AG04450 (cell line): ENCODE results near the gene CDK12. TPM values are rescaled to one million over a fixed set of nuclear protein-coding genes. Genes with fewer than 3 reads are reported as not detected.
"Not testable (repeated sequence)": the region's sequence is repeated elsewhere in the genome, so short reads cannot be mapped to it uniquely, and the experiment has no call there.

Source experiments
- CTCF ChIA-PET: fragments of 300-600, 350-600 bp; formaldehyde crosslinking; extraction: SDS; loops from one replicate; lab custom pipeline; 2022; ENCODE audit warnings: antibody characterized with exemption, inconsistent platforms; lab: Charles Lee
- POLR2A ChIA-PET: fragments of 350-600 bp; formaldehyde crosslinking; extraction: SDS; loops from one replicate; lab custom pipeline; 2021; ENCODE audit warnings: antibody characterized with exemption, inconsistent platforms; lab: Yijun Ruan, JAX
- DNase-seq: peaks from one replicate; pipeline ENCODE4 v3.0.0-alpha.2; 2011; ENCODE audit warnings: low read depth, low spot score
- H3K27ac ChIP-seq: one replicate; pipeline ENCODE4 v1.5.1; 2012; ENCODE audit warnings: low read depth, low read length, control low read depth
- H3K27me3 ChIP-seq: one replicate; pipeline ENCODE4 v1.6.0; 2012; ENCODE audit warnings: low read length; ENCODE audit not compliant: control insufficient read depth, insufficient read depth
- H3K4me3 ChIP-seq: 2 replicates; pipeline ENCODE4 v1.5.1; 2011; ENCODE audit warnings: mild to moderate bottlenecking, low read depth, low read length, control low read depth
- H3K9me3 ChIP-seq: 2 replicates; pipeline ENCODE4 v1.5.1; 2012; ENCODE audit warnings: low read length; ENCODE audit not compliant: control insufficient read depth, insufficient read depth
- polyA plus RNA-seq: library from polyadenylated mRNA; depleted of rRNA; stranded (reverse); fragments of >200 nt; gene quantifications from 2 replicates; pipeline ENCODE4 v1.2.3, GENCODE V29; 2011
- TF ChIP-seq, protein P1 (sequence below): IDR thresholded peaks from 2 replicates; pipeline ENCODE4 v1.5.1; 2011; ENCODE audit warnings: low read depth, low read length, control low read depth, inconsistent platforms

Gene CDK12
- polyA plus RNA-seq, 1 experiment: 21.7 TPM

DNA sequence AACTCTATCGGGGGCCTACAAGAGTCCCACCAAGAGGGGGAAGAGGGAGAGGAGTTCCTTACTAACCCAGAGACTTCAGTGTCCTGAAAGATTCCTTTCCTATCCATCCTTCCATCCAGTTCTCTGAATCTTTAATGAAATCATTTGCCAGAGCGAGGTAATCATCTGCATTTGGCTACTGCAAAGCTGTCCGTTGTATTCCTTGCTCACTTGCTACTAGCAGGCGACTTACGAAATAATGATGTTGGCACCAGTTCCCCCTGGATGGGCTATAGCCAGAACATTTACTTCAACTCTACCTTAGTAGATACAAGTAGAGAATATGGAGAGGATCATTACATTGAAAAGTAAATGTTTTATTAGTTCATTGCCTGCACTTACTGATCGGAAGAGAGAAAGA lies 70.0 kb downstream of the CDK12 start:
- no peak for DNase-seq
- H3K27ac ChIP-seq: no peak overlapping the region
- ChIA-PET CTCF (no interaction called here), POLR2A (no interaction called here)
- TF ChIP-seq, protein P1, sequence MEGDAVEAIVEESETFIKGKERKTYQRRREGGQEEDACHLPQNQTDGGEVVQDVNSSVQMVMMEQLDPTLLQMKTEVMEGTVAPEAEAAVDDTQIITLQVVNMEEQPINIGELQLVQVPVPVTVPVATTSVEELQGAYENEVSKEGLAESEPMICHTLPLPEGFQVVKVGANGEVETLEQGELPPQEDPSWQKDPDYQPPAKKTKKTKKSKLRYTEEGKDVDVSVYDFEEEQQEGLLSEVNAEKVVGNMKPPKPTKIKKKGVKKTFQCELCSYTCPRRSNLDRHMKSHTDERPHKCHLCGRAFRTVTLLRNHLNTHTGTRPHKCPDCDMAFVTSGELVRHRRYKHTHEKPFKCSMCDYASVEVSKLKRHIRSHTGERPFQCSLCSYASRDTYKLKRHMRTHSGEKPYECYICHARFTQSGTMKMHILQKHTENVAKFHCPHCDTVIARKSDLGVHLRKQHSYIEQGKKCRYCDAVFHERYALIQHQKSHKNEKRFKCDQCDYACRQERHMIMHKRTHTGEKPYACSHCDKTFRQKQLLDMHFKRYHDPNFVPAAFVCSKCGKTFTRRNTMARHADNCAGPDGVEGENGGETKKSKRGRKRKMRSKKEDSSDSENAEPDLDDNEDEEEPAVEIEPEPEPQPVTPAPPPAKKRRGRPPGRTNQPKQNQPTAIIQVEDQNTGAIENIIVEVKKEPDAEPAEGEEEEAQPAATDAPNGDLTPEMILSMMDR: no peak
- H3K9me3 ChIP-seq: no peaks in the 10 kb centered on the region
- H3K27me3 ChIP-seq: no peaks in the 10 kb centered on the region
- H3K4me3 ChIP-seq: no peak overlapping the region

DNA sequence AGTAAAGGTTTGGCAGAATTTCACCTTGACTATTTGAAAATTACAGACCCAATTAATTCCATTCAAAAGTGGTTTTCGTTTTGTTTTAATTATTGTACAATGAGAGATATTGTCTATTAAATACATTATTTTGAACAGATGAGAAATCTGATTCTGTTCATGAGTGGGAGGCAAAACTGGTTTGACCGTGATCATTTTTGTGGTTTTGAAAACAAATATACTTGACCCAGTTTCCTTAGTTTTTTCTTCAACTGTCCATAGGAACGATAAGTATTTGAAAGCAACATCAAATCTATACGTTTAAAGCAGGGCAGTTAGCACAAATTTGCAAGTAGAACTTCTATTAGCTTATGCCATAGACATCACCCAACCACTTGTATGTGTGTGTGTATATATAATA lies 72.6 kb downstream of the CDK12 start:
- TF ChIP-seq, protein P1: no peak
- no peaks in the 10 kb centered on the region for H3K9me3 ChIP-seq
- CTCF ChIA-PET: no interaction called here
- H3K27me3 ChIP-seq: no peaks in the 10 kb centered on the region
- H3K4me3 ChIP-seq: no peak overlapping the region
- H3K27ac ChIP-seq: no peak overlapping the region
- no peak for DNase-seq
- POLR2A ChIA-PET: no interaction called here

DNA sequence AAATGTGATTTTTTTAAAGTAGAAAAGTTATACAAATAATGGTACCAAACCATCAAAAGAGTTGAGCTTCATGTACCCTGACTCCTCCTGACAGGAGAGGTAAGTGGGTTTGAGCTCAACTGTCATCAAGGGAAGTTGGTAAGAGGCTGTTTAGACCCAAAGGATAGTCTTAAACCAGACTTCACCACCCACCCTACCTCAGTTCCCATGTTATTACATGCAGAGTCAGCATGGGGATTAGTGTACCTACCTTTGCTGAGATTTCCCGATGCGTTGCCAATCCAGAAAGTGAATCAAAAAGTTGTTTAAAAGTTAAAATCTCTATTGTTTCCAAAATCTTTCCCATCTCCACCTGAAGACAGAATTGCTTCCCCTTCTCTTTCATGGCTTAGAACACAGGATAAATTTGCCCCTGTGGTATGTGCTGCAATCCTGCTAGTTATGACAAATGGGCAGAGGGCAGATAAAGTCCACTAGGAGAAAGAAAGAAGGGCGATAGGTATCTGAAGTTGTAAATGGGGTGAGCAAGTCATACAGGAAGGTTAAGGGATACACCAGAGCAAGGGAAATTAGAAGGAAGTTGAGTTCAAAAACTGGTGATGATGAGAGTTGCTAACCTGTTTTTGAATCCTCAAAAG lies 73.6 kb downstream of the CDK12 start:
- no peak for DNase-seq
- POLR2A ChIA-PET: no interaction called here
- CTCF ChIA-PET: interaction anchor here (5.0 kb wide), 1 partner anchor 13 kb away, joined by 23 read pairs; no protein-coding TSS in a partner anchor
- Histone ChIP-seq H3K27me3 (no peaks in the 10 kb centered on the region), H3K27ac (no peak overlapping the region), H3K9me3 (no peaks in the 10 kb centered on the region), H3K4me3 (no peak overlapping the region)
- TF ChIP-seq, protein P1: no peak

DNA sequence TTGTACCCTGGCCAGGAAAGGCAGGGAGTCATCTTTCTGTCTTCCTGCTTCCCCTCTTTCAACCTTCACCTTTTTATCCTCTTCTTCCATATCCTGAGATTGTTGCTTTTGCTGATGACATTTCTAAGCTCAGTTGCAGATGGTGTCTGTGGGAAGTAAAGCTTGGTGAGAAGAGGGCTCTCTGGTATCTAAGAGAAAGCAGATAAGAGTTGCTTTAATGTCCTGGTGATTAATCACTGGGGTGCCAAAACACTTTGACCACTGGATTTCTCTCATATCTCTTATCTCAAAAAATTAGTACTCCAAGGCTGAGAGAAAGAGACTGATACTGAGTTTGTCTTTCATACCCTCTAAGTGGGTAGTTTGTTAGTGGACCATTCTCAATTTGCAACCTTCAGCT lies 75.2 kb downstream of the CDK12 start:
- ChIA-PET CTCF (interaction anchor here (1.2 to 5.0 kb wide), 2 partner anchors 12 to 85 kb away, joined by 4 to 23 read pairs; no protein-coding TSS in a partner anchor), POLR2A (no interaction called here)
- Histone ChIP-seq H3K9me3 (no peaks in the 10 kb centered on the region), H3K27ac (no peak overlapping the region), H3K4me3 (no peak overlapping the region), H3K27me3 (no peaks in the 10 kb centered on the region)
- DNase-seq: no peak
- TF ChIP-seq, protein P1: no peak

DNA sequence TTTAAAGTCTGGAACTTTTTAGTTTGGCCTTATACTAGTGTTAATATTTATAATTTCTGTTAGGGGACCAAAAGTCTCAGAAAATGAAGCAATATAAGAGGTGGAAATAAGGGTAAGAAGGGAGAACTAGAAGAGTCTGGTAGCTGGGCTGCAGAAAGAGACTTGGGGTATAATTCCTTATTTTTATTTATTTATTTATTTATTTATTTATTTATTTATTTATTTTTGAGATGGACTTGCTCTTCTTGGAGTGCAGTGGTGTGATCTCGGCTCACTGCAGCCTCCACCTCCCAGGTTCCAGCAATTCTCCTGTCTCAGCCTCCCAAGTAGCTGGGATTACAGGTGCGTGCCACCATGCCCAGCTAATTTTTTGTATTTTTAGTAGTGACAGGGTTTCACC lies 76.1 kb downstream of the CDK12 start:
- H3K27me3 ChIP-seq, H3K4me3 ChIP-seq, POLR2A ChIA-PET, DNase-seq, H3K9me3 ChIP-seq, H3K27ac ChIP-seq: not testable (repeated sequence)
- CTCF ChIA-PET: interaction anchor here (0.6 to 5.0 kb wide), 4 partner anchors 11 to 111 kb away, joined by 3 to 23 read pairs (median 4); no protein-coding TSS in a partner anchor
